ENCODE measurements around the gene CCL25. TPM values are rescaled to one million over a fixed set of nuclear protein-coding genes. Genes with fewer than 3 reads are reported as not detected.
"Not testable (repeated sequence)": the region's sequence is repeated elsewhere in the genome, so short reads cannot be mapped to it uniquely, and the experiment has no call there.

CCL25 gene
- polyA plus RNA-seq, 1 donor, result not detected

DNA sequence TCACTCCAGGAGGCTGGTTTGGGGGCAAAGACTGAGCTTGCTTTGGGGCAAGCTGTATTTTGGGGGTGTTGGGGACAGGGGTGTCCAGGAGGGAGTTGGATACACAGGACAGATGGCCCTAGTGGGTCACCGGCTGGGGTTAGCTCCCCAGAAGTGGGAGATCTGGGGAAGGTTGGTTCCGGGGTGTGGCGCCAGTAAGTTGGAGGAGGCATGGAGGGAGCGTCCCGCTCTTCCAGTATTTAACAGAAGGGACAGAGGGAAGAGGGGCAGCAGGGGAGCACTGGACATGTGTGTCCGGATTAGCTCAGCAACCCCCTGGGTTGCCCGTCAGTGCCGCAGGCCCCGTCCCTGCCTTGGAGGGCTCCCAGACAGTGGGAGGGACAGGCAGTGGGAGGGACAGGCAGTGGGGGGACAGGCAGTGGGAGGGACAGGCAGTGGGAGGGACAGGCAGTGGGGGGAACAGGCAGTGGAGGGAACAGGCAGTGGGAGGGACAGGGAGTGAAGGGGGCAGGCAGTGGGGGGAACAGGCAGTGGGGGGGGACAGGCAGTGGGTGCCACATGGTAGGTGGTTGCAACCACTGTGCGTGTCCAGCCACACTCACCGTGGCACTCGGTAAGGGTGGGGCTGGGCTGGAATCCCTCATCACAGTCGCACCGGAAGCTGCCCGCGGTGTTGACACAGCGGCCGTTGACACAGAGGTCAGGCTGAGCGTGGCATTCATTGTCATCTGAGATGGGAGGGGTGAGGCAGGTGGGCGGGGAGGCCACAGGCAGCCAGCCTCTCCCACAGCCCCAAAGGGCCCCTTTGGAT is 33.2 kb downstream of the CCL25 start:
- no peak for DNase-seq

DNA sequence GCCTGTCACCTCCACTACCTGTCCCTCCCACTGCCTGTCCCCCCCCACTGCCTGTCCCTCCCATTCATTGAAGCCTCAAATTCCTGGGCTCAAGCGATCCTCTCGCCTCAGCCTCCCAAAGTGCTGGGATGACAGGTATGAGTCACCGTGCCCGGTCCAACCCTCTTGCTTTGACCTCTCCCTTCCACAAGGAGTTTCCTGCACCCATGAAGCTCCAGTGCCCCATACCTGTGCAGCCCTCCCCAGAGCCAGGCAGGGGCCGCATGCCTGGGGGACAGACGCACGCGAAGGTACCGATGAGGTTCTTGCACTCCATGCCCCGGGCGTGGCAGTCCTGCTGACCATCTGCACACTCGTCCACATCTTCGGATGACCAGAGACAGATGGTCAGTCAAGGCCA is 34.3 kb downstream of the CCL25 start:
- no peak for DNase-seq

DNA sequence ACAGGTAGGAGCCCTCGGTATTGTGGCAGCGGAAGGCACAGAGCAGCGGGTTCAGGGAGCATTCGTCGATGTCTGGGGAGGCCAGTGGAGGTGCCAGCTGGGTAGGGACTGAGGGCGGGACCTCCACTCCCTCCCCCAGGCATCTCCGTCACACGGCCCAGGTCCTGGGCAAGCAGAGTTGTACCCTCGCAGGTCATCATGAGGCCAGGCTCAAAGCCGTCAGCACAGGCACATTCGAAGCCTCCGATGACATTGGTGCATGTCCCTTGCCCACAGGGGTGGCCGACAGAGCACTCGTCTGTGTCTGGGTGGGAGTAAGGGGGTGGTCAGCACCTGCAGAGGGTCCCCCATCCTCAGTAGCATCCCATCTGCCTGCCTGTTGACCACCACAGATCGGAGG is 35.3 kb downstream of the CCL25 start:
- no peak for DNase-seq

DNA sequence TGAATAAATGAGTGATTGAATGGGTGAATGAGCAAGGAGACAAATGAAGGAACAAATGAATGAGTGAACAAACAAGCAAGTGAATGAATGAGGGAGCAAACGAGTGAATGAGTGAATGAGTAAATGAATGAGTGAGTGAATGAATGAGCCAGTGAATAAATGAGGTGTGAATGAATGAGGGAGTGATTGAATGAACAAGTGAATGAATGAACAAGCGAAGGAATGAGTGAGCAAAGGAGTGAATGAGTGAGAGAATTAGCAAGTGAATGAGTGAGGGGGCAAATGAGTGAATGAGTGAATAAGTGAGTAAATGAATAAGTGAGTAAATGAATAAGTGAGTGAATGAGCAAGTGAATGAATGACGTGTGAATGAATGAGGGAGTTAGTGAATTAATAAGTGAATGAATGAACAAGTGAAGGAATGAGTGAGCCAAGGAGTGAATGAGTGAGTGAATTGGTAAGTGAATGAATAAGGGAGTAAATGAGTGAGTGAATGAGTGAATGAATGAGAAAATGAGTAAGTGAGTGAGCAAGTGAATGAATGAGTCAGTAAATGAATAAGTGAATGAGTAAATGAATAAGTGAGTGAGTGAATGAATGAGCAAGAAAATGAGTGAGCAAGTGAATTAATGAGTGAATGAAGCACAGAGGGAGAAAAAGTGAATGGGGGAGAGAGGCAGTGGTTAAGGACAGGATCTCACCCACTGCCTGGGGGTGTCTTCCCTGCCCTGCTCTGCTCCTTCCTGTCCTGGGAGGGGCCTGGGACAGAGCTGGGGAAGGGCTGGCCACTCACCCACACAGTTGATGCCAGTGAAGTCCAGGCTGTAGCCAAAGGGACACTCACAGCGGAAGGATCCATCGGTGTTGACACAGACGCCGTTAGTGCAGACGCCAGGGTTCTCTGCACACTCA is 36.4 kb downstream of the CCL25 start:
- DNase-seq, result no peak

DNA sequence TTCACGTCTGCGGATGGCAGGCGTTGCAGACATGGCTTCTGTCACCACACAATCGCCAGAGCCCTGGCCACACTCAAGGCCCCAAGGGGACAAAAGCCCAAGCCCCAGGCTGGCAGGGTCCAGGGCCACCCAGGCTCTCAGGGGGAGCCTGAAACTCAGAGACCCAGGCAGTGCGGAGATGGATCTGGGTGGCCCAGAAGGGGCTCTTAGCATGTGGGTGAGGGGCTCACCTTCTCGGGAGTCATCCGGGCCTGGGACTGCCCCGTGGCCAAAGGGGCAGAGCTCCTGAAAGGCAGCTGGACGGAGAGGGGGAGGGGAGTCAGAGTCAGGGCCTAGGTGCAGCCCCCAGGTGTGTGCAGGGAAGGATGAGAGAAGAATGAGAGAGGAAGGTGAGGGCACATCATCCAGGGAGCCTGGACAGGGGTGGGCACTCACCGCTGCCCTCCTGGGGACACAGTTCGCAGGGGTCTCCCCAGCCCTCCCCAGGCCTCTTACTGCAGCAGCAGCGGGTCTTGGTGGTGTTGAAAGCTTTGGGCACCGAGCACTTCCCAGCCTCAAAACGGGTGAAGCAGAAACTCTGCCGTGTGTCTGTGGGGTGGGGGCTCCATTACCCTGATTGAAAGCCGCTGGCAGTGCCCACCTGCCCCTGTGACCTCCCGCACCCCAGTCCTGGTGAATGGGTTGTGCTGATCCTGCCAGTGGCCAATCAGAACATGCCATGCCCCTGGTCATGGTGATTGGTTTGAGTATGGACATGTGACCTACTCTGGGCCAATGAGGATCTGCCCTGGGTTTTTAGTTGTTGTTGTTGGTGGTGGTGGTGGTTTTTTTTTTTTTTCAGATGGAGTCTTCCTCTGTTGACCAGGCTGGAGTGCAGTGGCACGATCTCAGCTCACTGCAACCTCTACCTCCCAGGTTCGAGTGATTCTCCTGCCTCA is 37.4 kb downstream of the CCL25 start:
- no peak for DNase-seq

DNA sequence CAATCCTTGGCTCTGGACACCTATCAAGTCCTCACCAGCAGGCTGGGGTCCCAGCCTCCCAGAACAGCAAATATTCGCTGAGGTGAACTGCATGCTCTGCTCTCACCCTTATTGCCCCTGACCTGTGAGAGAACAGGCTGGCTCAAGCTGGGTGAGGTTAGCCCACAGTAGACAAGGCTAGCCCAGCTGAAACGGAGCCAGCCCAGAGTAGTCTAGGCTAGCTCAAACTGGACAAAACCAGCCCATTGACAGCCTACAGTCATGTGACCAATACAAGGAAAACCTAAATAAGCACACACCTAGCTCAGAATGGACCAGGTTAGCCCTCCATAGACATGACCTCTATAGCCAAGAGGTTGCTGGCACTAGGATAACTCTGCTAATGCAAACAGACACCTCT is 38.4 kb downstream of the CCL25 start:
- no peak for DNase-seq

DNA sequence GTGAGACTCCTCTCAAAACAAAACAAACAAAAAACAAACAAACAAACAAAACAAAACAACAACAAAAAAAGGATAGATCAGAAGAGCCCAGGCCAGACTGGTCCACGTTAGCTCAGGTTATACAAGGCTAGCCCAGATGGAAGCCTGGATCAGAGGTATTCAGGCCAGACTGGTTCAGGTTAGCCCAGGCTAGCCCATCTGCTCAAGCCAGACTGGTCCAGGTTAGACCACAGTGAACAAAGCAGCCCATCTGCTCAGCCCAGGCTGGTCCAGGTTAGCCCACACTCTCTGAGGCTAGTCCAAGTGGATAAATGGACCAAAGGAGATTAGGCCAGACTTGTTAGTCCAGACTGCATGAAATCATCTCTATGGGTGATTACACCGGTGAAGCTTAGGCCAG is 41.2 kb downstream of the CCL25 start:
- no peak for DNase-seq

DNA sequence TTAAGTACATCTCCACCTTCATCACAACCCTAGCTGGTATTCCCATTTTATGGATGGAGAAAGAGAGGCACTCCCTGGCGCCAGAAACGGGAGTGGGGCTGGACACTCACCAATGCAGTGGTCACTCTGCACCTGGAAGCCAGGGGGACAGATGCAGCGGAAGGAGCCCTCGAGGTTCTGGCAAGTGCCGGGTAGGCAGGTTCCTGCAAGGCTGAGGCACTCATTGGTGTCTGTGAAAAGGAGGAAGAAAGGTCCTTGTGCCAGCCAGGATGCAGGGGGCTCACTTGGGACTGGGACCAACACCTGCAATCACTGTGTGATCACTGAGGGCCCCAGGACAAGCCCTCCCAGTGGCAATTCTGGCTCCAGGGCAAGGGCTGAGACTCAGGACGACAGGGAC is 41.8 kb downstream of the CCL25 start:
- DNase-seq, result no peak

DNA sequence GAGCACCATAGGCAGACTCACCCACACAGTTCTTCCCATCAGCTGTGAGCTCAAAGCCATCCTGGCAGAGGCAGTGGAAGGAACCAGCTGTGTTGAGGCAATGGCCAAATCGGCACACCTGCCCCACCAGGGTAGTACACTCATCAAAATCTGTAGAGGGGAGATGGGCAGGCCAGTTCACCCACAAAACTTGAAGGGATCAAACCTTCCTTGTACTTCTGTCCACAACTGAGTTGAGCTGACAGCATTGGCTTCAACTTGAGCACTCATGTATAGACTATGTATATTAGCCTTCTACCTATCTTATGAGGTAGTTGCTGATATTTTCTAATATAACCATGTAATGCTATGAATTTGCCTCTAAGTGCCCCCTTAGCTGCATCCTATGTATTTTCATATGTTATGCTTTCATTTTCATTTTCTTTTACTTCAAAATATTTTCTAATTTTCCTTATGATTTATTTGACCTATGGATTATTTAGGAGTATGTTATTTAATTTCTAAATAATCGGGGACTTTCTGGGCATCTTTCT is 42.9 kb downstream of the CCL25 start:
- no peak for DNase-seq

DNA sequence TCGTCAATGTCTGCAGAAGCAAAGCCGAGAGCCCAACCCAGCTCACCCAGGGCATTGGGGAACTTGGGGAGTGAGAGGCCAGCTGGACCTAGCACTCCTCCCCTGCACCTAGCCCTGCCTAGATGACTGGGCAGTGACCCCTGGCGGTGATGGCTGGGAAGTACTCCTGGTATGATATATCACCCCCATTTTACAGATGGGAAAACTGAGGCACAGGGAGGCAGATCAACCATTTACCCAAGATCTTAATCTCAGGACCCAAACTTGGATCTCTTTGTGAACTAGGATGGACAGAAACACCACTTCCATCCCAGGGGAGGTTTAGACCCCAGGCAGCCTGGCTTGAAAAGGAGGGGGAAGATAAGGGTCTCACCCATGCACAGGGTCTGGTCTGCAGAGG is 43.5 kb downstream of the CCL25 start:
- DNase-seq, result no peak

DNA sequence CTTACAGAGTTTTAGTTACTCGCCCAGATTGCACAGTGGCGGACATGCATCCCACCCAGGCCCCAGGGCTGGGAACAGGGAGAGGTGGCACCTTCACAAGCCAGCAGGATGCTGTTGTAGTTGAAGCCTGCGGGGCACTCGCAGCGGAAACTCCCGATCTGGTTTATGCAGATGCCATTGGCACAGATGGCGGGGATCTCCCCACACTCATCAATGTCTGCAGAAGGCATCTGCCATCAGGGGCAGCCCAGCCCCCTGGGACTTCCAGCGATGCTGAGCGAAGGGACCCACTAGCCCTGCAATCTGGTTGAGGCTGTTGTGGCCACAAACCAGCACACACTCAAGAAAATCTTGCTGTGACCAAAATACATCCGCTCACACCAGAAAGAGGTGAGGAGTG is 44.6 kb downstream of the CCL25 start:
- DNase-seq, result no peak

DNA sequence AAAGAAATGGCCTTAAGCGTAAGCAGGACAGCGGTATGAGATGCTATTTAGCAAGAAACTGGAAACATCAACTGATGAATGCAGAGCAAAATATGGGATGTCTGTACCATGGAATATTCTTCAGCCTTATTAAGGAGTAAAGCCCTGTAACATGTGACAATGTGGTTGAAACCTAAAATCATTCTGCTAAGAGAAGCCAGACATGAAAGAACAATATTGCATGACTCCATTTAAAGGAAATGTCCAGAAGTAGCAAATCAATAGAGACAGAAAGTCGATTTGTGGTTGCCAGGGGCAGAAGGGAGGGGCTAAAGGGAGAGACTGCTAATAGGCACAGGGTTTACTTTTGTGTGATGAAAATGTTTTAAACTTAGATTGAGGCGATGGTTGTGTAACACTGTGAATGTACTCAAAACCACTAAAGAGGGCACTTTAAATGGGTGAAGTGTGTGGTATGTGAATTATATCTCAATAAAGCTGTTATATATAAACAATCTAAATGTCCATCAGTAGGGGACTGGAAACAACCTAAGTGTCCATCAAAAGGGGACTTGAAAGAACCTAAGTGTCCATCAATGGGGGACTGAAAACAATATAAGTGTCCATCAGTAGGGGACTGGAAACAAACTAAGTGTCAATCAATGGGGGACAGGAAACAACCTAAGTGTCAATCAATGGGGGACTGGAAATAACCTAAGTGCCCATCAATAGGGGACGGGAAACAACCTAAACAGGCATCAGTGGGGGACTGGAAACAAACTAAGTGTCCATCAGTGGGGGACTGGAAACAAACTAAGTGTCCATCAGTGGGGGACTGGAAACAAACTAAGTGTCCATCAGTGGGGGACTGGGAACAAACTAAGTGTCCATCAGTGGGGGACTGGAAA is 45.4 kb downstream of the CCL25 start:
- no peak for DNase-seq

DNA sequence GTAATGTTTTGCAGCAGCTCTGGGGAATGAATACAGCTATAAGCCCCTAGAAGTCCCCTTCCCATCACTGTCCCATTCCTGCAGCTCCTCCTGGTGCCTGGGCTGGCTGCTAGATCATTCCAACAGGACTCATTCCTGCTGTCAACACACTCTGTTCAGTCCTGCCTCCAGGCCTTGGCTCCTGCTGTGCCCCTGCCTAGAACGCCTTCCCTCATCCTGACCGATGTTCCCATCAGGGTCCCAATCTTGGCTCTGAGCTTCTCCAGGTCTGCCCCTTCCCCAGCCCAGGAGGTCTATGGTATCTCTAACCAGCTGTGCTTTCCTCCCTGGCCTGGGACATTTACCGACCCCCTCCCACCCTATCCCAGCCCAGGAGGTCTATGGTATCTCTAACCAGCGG is 48.8 kb downstream of the CCL25 start:
- DNase-seq, result no peak

DNA sequence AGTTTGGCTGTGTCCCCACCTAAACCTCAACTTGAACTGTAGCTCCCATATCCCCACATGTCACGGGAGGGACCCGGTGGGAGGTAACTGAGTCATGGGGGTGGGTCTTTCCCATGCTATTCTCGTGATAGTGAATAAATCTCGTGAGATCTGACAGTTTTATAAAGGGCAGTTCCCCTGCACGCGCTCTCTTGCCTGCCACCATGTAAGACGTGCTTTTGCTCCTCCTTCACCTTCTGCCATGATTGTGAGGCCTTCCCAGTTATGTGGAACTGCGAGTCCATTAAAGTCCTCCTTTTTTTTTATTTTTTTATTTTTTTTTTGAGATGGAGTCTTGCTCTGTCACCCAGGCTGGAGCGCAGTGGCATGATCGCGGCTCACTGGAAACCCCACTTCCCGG is 49.4 kb downstream of the CCL25 start:
- DNase-seq, result not testable (repeated sequence)

DNA sequence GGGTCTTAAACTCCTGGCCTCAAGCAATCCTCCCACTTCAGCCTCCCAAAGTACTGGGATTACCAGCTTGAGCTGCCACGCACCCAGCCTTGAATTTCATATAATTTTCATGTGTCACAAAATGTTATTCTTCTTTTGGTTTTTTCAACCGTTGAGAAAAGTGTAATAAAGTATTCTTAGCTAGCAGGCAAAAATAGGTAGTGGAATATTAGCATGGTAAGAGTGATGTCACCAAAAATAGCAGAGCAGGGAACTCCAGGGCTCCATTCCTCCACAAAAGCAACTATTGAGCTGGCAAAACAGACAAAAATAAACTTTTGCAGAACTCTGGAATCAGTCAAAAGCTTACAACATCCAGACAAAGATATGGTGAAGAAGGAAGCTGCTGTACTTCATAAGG is 52.9 kb downstream of the CCL25 start:
- DNase-seq, result no peak

DNA sequence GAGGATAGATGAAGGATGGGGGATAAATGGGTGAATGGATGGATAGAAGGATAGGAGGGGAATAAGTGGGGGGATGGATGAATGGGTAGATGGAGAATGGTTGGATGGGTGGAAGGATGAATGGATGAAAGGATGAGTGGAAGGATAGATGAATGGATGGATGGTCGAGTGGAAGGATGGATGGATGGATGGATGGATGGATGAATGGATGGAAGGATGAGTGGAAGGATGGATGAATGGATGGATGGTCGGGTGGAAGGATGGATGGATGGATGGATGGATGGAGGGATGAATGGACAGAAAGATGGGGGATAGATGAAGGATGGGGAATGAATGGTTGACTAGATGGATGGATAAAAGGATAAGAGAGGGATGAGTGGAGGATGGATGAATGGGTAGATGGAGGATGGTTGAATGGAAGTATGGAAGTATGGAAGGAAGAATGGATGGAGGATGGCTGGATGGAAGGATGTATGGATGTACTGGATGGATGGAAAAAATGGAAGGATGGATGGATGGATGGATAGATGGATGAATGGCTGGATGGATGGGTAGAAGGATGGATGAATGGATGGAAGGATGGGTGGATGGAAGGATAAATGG is 54.8 kb downstream of the CCL25 start:
- no peak for DNase-seq

DNA sequence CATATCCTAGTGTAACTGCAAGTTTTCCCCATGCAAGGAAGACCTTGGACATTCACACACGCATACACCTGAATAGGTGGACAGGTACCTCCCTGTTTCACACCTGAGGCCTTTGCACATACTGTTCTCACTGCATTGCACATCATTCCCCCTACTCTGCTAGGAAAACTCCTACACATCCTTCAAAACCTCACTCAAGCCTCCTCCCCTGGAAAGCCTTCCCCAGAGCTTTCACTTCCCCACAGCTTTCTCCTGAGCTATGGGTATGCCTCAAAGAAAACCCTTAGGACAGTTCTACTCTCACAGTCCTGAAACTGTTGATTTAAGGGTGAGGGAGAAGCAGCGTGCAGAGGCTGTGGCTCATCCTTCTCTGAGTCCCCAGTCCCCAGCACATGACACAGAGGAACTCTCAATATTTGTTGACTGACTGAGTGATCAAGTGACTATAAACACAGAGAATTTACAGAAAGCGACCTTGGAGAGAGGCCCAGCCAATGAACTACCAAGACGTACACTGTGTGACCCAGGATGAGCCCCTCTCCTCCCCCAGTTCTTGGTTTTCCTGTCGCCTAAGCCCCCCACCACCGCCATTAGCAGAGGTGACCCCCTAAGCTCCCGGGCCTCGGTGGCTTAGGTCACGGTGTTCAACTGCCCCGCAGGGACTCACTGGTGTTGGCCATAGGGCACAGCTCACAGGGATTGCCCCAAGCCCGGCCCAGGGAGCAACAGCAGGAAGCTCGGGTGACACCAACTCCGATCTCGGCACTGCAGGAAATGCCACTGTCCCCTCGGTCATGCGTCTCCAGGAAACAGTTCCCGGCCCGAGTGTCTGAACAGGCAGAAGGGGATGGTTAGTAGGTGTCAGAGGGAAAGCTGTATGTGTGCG is 56.2 kb downstream of the CCL25 start:
- DNase-seq, result no peak

DNA sequence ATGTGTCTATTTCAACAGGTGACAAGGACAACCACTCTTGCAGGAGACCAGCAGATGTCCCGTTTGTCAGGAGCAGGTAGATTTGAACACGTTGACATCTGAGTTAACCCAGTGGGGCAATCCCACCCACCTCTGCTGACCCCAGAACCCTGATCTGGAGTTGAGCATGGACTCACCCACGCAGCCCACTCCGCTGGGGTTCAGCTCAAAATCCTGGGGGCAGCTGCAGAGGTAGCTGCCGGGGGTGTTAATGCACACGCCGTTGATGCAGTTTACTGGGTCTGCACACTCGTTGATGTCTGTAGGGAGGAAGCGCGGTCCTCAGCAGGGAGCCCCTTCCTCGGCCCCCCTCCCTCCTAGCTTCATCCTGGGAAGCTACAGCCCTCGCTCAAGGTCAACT is 56.9 kb downstream of the CCL25 start:
- DNase-seq, result no peak

DNA sequence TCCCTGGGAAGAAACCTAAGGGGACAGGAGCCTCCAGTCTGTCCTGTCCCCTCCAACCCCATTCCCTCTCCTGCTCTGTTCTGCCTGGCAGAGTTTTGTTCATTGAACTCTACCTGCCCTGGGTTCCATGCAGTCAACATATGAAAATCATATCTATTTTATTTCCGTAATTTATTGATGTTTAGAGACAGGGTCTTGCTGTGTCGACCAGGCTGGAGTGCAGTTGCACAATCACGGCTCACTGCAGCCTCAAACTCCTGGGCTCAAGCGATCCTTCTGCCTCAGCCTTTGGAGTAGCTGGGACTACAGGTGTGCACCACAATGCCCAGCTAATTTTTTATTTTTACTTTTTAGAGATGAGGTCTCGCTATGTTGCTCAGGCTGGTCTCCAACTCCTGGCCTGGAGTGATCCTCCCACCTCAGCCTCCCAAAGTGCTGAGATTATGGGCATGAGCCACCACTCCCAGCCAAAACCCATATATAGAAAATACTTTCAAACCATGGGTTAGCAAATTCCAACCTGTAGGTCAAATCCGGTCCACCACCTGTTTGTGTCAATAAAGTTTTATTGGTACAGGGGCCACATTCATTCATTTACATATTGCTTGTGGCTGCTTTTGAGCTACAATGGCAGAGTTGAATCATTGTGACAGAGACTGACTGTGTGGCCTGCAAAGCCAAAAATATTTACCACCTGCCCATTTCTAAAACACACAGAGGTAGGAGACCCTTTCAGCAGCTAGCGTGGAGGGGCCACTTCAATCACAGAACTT is 57.5 kb downstream of the CCL25 start:
- DNase-seq, result no peak
